SK-N-SH (cell line): ENCODE results near the gene CCL2. TPM values are rescaled to one million over a fixed set of nuclear protein-coding genes. Genes with fewer than 3 reads are reported as not detected.

Experiments
- CTCF ChIA-PET: fragments of 300-600, 350-600 bp; formaldehyde crosslinking; extraction: SDS; loops from one replicate; lab custom pipeline; 2021; lab: Yijun Ruan, JAX
- POLR2A ChIA-PET: fragments of 350-600 bp; sonication (Branson Sonifier 250); formaldehyde crosslinking; extraction: SDS; loops from one replicate; lab custom pipeline; 2020; ENCODE audit warnings: antibody characterized with exemption, inconsistent platforms; lab: Yijun Ruan, JAX
- DNase-seq: peaks from one replicate; pipeline ENCODE4 v3.0.0; 2012
- H2AFZ ChIP-seq: fragments of 200-600 bp; sonication (generic); 2 replicates; pipeline ENCODE4 v1.8.1; 2016; ENCODE audit warnings: antibody characterized with exemption, mild to moderate bottlenecking, low read depth
- H3F3A ChIP-seq: fragments of 200-600 bp; sonication (generic); replicated peaks from 2 replicates; pipeline ENCODE3; 2016; ENCODE audit warnings: antibody characterized with exemption, mild to moderate bottlenecking; ENCODE audit not compliant: insufficient read depth
- H3K27ac ChIP-seq, 2 experiments: fragments of 200-500 bp in 1 of 2; fragments of 200-600 bp in 1 of 2; sonication (Bioruptor generic) in 1 of 2; sonication (generic), shearing (Covaris generic) in 1 of 2; 2 replicates each; pipeline versions ENCODE4 v1.5.1 to v1.6.1; 2014 to 2016; ENCODE audit warnings: low read depth in 2 of 2, inconsistent platforms in 1 of 2, low read length in 1 of 2, mild to moderate bottlenecking in 1 of 2, mixed read lengths in 1 of 2
- H3K27me3 ChIP-seq: fragments of 200-600 bp; sonication (generic), shearing (Covaris generic); 2 replicates; pipeline ENCODE4 v1.6.1; 2016; ENCODE audit warnings: mixed run types; ENCODE audit not compliant: insufficient read depth
- H3K36me3 ChIP-seq, 2 experiments: fragments of 200-500 bp in 1 of 2; fragments of 200-600 bp in 1 of 2; sonication (Bioruptor generic) in 1 of 2; sonication (generic) in 1 of 2; replicated peaks in 1 of 2; 2 replicates each; pipeline versions ENCODE3 to v1.5.1; 2014 to 2016; ENCODE audit warnings: low read length in 1 of 2, mild to moderate bottlenecking in 1 of 2; ENCODE audit not compliant: insufficient read depth in 2 of 2, control insufficient read depth in 1 of 2
- H3K4me1 ChIP-seq, 2 experiments: fragments of 200-500 bp in 1 of 2; fragments of 200-600 bp in 1 of 2; sonication (Bioruptor generic) in 1 of 2; sonication (generic), shearing (Covaris generic) in 1 of 2; 2 replicates each; pipeline versions ENCODE4 v1.5.1 to v1.6.1; 2014 to 2016; ENCODE audit warnings: low read depth in 1 of 2, low read length in 1 of 2, mixed run types in 1 of 2; ENCODE audit not compliant: insufficient read depth in 2 of 2, control insufficient read depth in 1 of 2
- H3K4me2 ChIP-seq: fragments of 200-600 bp; sonication (generic), shearing (Covaris generic); 2 replicates; pipeline ENCODE4 v1.6.1; 2017; ENCODE audit warnings: mixed run types
- H3K4me3 ChIP-seq, 2 experiments: fragments of 200-500 bp in 1 of 2; fragments of 200-600 bp in 1 of 2; sonication (Bioruptor generic) in 1 of 2; sonication (generic), shearing (Covaris generic) in 1 of 2; 2 replicates each; pipeline versions ENCODE4 v1.5.1 to v1.8.1; 2014 to 2016; ENCODE audit warnings: low read depth in 2 of 2, inconsistent platforms in 1 of 2, low read length in 1 of 2, mild to moderate bottlenecking in 1 of 2, mixed read lengths in 1 of 2, moderate library complexity in 1 of 2
- H3K79me2 ChIP-seq: fragments of 200-600 bp; sonication (generic); 2 replicates; pipeline ENCODE4 v1.8.1; 2017; ENCODE audit warnings: mild to moderate bottlenecking; ENCODE audit not compliant: insufficient read depth
- H3K9ac ChIP-seq: fragments of 200-600 bp; sonication (generic); 2 replicates; pipeline ENCODE4 v1.6.1; 2017; ENCODE audit warnings: mixed run types
- H3K9me2 ChIP-seq: fragments of 200-600 bp; sonication (generic); 2 replicates; pipeline ENCODE4 v1.6.1; 2017; ENCODE audit warnings: mixed run types
- H3K9me3 ChIP-seq: fragments of 200-600 bp; sonication (generic); 2 replicates; pipeline ENCODE4 v1.6.1; 2017; ENCODE audit warnings: mixed run types, mild to moderate bottlenecking, moderate library complexity
- H4K20me1 ChIP-seq: fragments of 200-600 bp; sonication (generic); 2 replicates; pipeline ENCODE4 v1.6.1; 2017; ENCODE audit warnings: mild to moderate bottlenecking, mixed run types; ENCODE audit not compliant: insufficient read depth
- CTCF ChIP-seq: fragments of 200-600 bp; sonication (generic); IDR thresholded peaks from 2 replicates; pipeline ENCODE4 v1.6.1; 2017; ENCODE audit warnings: antibody characterized with exemption, mild to moderate bottlenecking, moderate library complexity
- EP300 ChIP-seq, 2 experiments: IDR thresholded peaks; 2 replicates each; pipeline versions ENCODE4 v1.4.0 to v1.6.1; 2012; ENCODE audit warnings: borderline replicate concordance in 1 of 2, low read depth in 1 of 2, low read length in 1 of 2
- EZH2phosphoT487 ChIP-seq: fragments of 200-600 bp; sonication (generic); IDR thresholded peaks from 2 replicates; pipeline ENCODE4 v1.6.1; 2017; ENCODE audit warnings: low read depth, mixed run types, mild to moderate bottlenecking, antibody characterized with exemption, moderate library complexity, borderline replicate concordance
- FOSL2 ChIP-seq: IDR thresholded peaks from 2 replicates; pipeline ENCODE4 v1.4.0; 2012; ENCODE audit warnings: low read depth, mild to moderate bottlenecking, moderate library complexity, borderline replicate concordance
- JUND ChIP-seq: IDR thresholded peaks from 2 replicates; pipeline ENCODE4 v1.4.0; 2012
- NRF1 ChIP-seq: IDR thresholded peaks from 2 replicates; pipeline ENCODE4 v1.6.1; 2012; ENCODE audit warnings: low read depth, mild to moderate bottlenecking, low read length
- PBX3 ChIP-seq: IDR thresholded peaks from 2 replicates; pipeline ENCODE4; 2012
- RCOR1 ChIP-seq: fragments of 150-350 bp; IDR thresholded peaks from 2 replicates; pipeline ENCODE4 v1.6.1; 2017; ENCODE audit warnings: antibody characterized with exemption, low read length
- REST ChIP-seq: IDR thresholded peaks from 2 replicates; pipeline ENCODE4 v1.6.1; 2012; ENCODE audit warnings: mild to moderate bottlenecking, low read depth, low read length, moderate library complexity
- RFX5 ChIP-seq: IDR thresholded peaks from 2 replicates; pipeline ENCODE4 v1.6.1; 2012; ENCODE audit warnings: mild to moderate bottlenecking, improper control_type of control experiment, low read length
- TEAD4 ChIP-seq: IDR thresholded peaks from 2 replicates; pipeline ENCODE4 v1.4.0; 2012; ENCODE audit warnings: mild to moderate bottlenecking, borderline replicate concordance; ENCODE audit not compliant: insufficient read depth
- USF2 ChIP-seq: fragments of 150-350 bp; IDR thresholded peaks from 2 replicates; pipeline ENCODE4 v1.6.1; 2017; ENCODE audit warnings: antibody characterized with exemption, low read length, low read depth, borderline replicate concordance
- ZBTB33 ChIP-seq: IDR thresholded peaks from 2 replicates; pipeline ENCODE4 v1.4.0; 2012; ENCODE audit warnings: low read depth, borderline replicate concordance
- WGBS: methylation state at CpG from one replicate; pipeline ENCODE4 v1.1.6; 2017; ENCODE audit warnings: low lambda C conversion rate; 5-methylcytosine and 5-hydroxymethylcytosine counted together
- polyA plus RNA-seq, 3 experiments: library from polyadenylated mRNA; depleted of rRNA; stranded (reverse); fragments of >200 nt; gene quantifications; 2 replicates each; pipeline ENCODE4 v1.2.3, GENCODE V29; 2012

The CCL2 gene
- polyA plus RNA-seq, 1 of the 3 experiments (the other 2 are of a cell fraction) = 210 TPM

GRCh38 chr17:34283571-34283970 lies 28.5 kb downstream of the CCL2 start:
- ChIA-PET POLR2A (no interaction called here), CTCF (no interaction called here)
- Histone ChIP-seq H3K4me1 (no peaks in the 10 kb centered on the region), H3K9me2 (no peaks in the 10 kb centered on the region), H3K79me2 (no peaks in the 10 kb centered on the region), H3K27ac (no peak overlapping the region), H2AFZ (no peak overlapping the region), H3K4me2 (no peak overlapping the region), H3K4me3 (no peak overlapping the region), H3K36me3 (no peaks in the 10 kb centered on the region), H3K27me3 (no peaks in the 10 kb centered on the region; the same call in 1 of the 2 replicates), H4K20me1 (no peaks in the 10 kb centered on the region), H3F3A (no peaks in the 10 kb centered on the region), H3K9me3 (no peaks in the 10 kb centered on the region), H3K9ac (no peak overlapping the region)
- no peak for DNase-seq
- TF ChIP-seq RFX5 (no peak), RCOR1 (no peak), EP300 (IDR thresholded peaks at IDR 0.05; ENCODE audit: borderline replicate concordance in 1 of 2, low read depth in 1 of 2, low read length in 1 of 2) (no peak), USF2 (no peak), PBX3 (no peak), EZH2phosphoT487 (no peak), NRF1 (no peak), JUND (no peak), CTCF (no peak), REST (no peak), FOSL2 (no peak), TEAD4 (no peak), ZBTB33 (no peak)
- 61% methylated on average over 6 of the region's 6 CpGs for WGBS
